HepG2 (cell line): ENCODE measurements around the gene DUXA. TPM values are rescaled to one million over a fixed set of nuclear protein-coding genes. Genes with fewer than 3 reads are reported as not detected.

ENCODE experiments used
- ARNT ChIP-seq: fragments of 450-650 bp; IDR thresholded peaks from 2 replicates; pipeline ENCODE4 v1.6.1; 2017
- ATM ChIP-seq: fragments of 450-650 bp; IDR thresholded peaks from 2 replicates; pipeline ENCODE4 v1.7.1; 2017; ENCODE audit warnings: mild to moderate bottlenecking, borderline replicate concordance
- E2F5 ChIP-seq: sonication (generic); formaldehyde crosslinking; conservative IDR thresholded peaks from 2 replicates; pipeline ENCODE4 v1.4.0; 2020; ENCODE audit warnings: missing genetic modification reagents
- GPN1 ChIP-seq: sonication (generic); formaldehyde crosslinking; IDR thresholded peaks from 2 replicates; pipeline ENCODE4 v1.5.1; 2020; ENCODE audit warnings: missing genetic modification reagents, borderline replicate concordance
- MAZ ChIP-seq, 2 experiments: sonication (generic) in 1 of 2; formaldehyde crosslinking in 1 of 2; IDR thresholded peaks; 2 replicates each; pipeline versions ENCODE4 v1.5.0 to v1.6.1; 2012 to 2020; ENCODE audit warnings: low read depth in 2 of 2, mild to moderate bottlenecking in 2 of 2, borderline replicate concordance in 1 of 2, improper control_type of control experiment in 1 of 2, low read length in 1 of 2, missing genetic modification reagents in 1 of 2, moderate library complexity in 1 of 2
- MLLT10 ChIP-seq: sonication (generic); formaldehyde crosslinking; IDR thresholded peaks from 2 replicates; pipeline ENCODE4 v1.4.0; 2020; ENCODE audit warnings: missing genetic modification reagents
- NFRKB ChIP-seq: fragments of 450-650 bp; IDR thresholded peaks from 2 replicates; pipeline ENCODE4 v1.6.1; 2017
- SALL1 ChIP-seq: sonication (generic); formaldehyde crosslinking; IDR thresholded peaks from 2 replicates; pipeline ENCODE4 v1.8.0; 2022; ENCODE audit warnings: mild to moderate bottlenecking, missing genetic modification reagents
- STAT6 ChIP-seq: sonication (generic); formaldehyde crosslinking; IDR thresholded peaks from 2 replicates; pipeline ENCODE4 v1.4.0; 2020; ENCODE audit warnings: missing genetic modification reagents, mild to moderate bottlenecking, borderline replicate concordance
- TMF1 ChIP-seq: sonication (generic); formaldehyde crosslinking; IDR thresholded peaks from 2 replicates; pipeline ENCODE4 v1.8.1; 2022; ENCODE audit warnings: low read depth, missing genetic modification reagents
- TP53 ChIP-seq: sonication (generic); formaldehyde crosslinking; conservative IDR thresholded peaks from 2 replicates; pipeline ENCODE4 v1.4.0; 2020; ENCODE audit warnings: missing genetic modification reagents
- ZNF276 ChIP-seq: sonication (generic); formaldehyde crosslinking; IDR thresholded peaks from 2 replicates; pipeline ENCODE4 v1.4.0; 2020; ENCODE audit warnings: mild to moderate bottlenecking, low read depth, missing genetic modification reagents
- ZSCAN22 ChIP-seq: sonication (generic); formaldehyde crosslinking; IDR thresholded peaks from 2 replicates; pipeline ENCODE4 v1.4.0; 2020; ENCODE audit warnings: mild to moderate bottlenecking, missing genetic modification reagents
- polyA plus RNA-seq, 8 experiments: library from polyadenylated mRNA; depleted of rRNA in 3 of 8; stranded (reverse) in 7 of 8; unstranded in 1 of 8; fragments of >200 nt; fragmentation: Illumina TruSeq in 4 of 8; extraction: Trizol in 4 of 8; gene quantifications; 2 replicates each; pipeline versions ENCODE4 v1.2.1 to v1.2.3, GENCODE V29; 2011 to 2016; ENCODE audit warnings: low read depth in 4 of 8, missing spikeins in 1 of 8, mixed read lengths in 1 of 8; ENCODE audit not compliant: insufficient read depth in 1 of 8
- total RNA-seq, 5 experiments: library from RNA; depleted of rRNA; stranded (reverse); fragments of >200 nt; fragmentation: Illumina TruSeq; extraction: Trizol; gene quantifications; 2 replicates each; pipeline ENCODE4 v1.2.3, GENCODE V29; 2016; ENCODE audit warnings: low read depth in 1 of 5
- TF ChIP-seq, protein P1 (sequence below): sonication (generic); formaldehyde crosslinking; IDR thresholded peaks from 2 replicates; pipeline ENCODE4 v1.4.0; 2020; ENCODE audit warnings: missing genetic modification reagents
- TF ChIP-seq, protein P2 (sequence below): sonication (generic); formaldehyde crosslinking; IDR thresholded peaks from 2 replicates; pipeline ENCODE4 v1.5.1; 2020; ENCODE audit warnings: mild to moderate bottlenecking, missing genetic modification reagents, borderline replicate concordance
- TF ChIP-seq, protein P3 (sequence below): sonication (generic); formaldehyde crosslinking; IDR thresholded peaks from 2 replicates; pipeline ENCODE4 v1.5.1; 2020; ENCODE audit warnings: missing genetic modification reagents, mild to moderate bottlenecking, borderline replicate concordance

Gene DUXA
- total and polyA plus RNA-seq, 2 of the 13 experiments (the other 11 are each of a cell fraction or from before 2014, with no cell fraction given): not detected

- TF ChIP-seq MAZ (IDR thresholded peaks at IDR 0.05; ENCODE audit: borderline replicate concordance, low read depth, low read length) (0 out of 2 replicates have a peak, but pooled peaks have one; percentile 27), MAZ (CRISPR knock-in tag; IDR thresholded peaks at IDR 0.05; ENCODE audit: low read depth) (0 out of 2 replicates have a peak, but pooled peaks have one; percentile 51), TP53 (no peak), STAT6 (CRISPR knock-in tag) (no peak), TMF1 (CRISPR knock-in tag) (no peak), ATM (no peak), GPN1 (CRISPR knock-in tag) (no peak), MLLT10 (no peak), E2F5 (CRISPR knock-in tag) (no peak), ZNF276 (CRISPR knock-in tag) (peak; percentile 67), NFRKB (no peak), ARNT (no peak), SALL1 (CRISPR knock-in tag) (peak; percentile 26), ZSCAN22 (CRISPR knock-in tag) (0 out of 2 replicates have a peak, but pooled peaks have one; percentile 61)
- TF ChIP-seq, protein P1, sequence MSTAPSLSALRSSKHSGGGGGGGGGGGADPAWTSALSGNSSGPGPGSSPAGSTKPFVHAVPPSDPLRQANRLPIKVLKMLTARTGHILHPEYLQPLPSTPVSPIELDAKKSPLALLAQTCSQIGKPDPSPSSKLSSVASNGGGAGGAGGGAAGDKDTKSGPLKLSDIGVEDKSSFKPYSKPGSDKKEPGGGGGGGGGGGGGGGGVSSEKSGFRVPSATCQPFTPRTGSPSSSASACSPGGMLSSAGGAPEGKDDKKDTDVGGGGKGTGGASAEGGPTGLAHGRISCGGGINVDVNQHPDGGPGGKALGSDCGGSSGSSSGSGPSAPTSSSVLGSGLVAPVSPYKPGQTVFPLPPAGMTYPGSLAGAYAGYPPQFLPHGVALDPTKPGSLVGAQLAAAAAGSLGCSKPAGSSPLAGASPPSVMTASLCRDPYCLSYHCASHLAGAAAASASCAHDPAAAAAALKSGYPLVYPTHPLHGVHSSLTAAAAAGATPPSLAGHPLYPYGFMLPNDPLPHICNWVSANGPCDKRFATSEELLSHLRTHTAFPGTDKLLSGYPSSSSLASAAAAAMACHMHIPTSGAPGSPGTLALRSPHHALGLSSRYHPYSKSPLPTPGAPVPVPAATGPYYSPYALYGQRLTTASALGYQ (CRISPR knock-in tag): no peak
- TF ChIP-seq, protein P2, sequence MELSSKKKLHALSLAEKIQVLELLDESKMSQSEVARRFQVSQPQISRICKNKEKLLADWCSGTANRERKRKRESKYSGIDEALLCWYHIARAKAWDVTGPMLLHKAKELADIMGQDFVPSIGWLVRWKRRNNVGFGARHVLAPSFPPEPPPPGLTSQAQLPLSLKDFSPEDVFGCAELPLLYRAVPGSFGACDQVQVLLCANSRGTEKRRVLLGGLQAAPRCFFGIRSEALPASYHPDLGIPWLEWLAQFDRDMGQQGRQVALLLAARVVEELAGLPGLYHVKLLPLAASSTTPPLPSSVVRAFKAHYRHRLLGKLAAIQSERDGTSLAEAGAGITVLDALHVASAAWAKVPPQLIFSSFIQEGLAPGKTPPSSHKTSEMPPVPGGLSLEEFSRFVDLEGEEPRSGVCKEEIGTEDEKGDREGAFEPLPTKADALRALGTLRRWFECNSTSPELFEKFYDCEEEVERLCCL: no peak
- TF ChIP-seq, protein P3, sequence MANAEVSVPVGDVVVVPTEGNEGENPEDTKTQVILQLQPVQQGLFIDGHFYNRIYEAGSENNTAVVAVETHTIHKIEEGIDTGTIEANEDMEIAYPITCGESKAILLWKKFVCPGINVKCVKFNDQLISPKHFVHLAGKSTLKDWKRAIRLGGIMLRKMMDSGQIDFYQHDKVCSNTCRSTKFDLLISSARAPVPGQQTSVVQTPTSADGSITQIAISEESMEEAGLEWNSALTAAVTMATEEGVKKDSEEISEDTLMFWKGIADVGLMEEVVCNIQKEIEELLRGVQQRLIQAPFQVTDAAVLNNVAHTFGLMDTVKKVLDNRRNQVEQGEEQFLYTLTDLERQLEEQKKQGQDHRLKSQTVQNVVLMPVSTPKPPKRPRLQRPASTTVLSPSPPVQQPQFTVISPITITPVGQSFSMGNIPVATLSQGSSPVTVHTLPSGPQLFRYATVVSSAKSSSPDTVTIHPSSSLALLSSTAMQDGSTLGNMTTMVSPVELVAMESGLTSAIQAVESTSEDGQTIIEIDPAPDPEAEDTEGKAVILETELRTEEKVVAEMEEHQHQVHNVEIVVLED (CRISPR knock-in tag): peak; percentile 94
These were observed 24.1 kb upstream of the DUXA start, which contains the start of gene ZNF264 (continued) for GRCh38 chr19:57191141-57192076.
